Stimulated activated CD8-positive, alpha-beta memory T cell treated with anti-CD3 and anti-CD28 coated beads, Interleukin-12 subunit alpha, Interleukin-12 subunit beta, amount 100 ng/mL, for 1 hour (primary cell): ENCODE measurements around the gene FAU.

ENCODE experiments used
- DNase-seq: peaks from one replicate; pipeline ENCODE4 v3.0.0-alpha.2; 2020; ENCODE audit warnings: low read depth

Gene FAU

DNA sequence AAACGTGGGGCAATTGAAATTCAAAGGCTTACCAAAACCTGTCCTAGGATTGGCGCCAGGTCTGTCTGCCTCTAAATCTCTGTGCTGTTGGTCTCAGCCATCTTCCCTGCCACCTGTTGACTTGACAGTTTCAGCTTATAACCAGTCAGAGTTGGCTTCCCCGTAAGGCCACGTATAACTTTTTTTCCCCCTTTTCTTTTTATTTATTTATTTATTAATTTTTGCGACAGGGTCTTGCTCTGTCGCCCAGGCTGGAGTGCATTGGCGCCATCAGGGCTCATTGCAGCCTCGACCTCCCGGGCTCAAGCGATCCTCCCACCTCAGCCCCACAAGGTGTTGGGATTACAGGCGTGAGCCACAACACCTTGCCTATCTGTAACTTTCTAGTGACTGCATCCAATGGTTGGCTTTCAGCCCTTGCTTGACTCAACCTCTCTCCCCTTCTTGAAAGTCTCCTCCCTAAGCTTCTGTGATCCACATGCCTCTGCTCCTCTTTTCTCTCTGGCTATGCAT, 13.8 kb upstream of the FAU start:
- no peak for DNase-seq

DNA sequence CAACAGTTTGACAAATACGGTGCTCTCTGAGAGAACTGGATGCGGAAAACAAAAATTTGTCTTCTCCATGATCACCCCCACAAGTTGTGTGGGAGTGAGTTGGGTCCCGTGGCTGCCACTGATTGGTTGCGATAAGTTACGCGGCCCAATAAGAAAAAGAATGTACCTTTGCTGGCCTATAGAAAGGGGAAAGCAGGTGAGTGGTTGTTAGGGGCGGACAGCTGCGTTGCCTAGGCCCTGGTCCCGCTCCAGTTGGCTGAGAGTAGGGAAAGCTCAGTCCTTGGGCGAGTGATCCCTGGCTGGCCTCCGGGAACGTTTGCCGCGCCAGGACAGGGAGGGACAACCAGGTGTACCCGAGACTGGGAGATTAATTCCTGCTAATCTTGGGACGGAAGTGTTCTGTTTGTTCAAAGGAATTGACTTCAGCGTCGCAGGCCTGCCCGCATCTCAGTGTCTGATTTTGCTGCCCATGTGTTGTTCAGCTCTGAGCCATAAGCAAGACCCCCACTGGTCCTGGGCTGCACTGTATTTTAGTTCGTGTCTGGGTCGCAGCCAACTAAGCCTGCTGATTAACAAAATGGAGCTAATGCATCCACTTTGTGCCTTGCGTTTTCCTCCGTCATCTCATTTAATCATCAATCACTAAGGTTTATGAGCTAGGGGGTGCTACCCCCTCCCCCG, 13.2 kb upstream of the FAU start:
- DNase-seq: peak; percentile 70

DNA sequence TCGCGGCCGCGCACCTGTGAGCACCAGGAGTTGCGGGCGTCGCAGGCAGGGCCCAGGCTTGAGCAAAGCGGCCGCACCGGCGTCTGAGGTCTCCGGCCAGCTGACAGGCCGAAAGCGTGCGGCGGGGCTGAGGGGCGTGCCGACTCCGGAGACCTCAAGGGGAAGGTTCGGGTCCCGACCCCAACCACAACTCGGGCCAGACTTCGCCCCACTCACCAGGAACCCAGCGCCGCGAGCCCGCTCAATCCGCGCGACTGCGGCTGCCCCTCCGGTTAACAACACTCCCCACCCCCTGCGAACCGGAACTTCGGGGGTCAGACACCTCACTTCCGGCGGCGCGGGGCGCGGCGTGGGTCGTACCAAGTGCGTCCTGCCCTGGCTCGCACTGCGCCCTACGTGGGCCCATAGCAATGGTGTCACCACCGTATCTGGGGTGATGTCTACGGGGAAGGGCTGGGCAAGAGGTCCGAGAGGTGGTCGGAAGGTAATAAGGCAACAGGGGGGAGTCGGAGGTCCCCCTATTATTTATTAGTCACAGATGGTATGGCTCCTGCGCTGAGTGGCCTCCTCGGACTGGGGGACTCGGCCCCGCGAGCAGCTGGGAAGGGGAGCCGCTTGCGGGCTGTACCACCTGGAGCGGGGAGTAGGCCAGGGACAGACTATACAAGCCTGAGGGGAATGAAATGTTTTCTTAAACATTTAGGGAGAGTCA, 12.5 kb upstream of the FAU start, which contains the start of gene SYVN1:
Gene SYVN1, minus strand, starts transcription at position 280 of the 712 bp plus-strand sequence. CDS start 918 bp downstream, outside the sequence.
- DNase-seq: peak; percentile 88

DNA sequence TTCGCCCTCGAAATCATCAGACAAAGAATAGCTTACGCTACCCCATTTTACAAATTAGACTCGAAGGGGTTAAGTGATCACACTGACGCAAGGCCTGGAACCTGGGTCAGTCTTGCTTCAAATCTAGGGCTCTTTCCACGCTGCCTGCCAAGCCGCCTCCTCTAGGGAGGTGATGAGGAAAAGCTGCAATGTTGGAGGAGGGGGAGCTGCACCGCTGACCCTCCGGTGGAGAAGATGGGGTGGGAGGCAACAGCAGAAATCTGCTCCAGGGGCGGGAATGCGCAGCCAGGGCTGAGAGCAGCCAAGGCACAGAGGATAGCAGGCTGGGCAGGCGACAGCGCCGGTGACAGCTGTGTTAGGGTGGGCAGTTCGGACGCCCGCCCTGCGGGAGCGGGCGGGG, 11.8 kb upstream of the FAU start:
- no peak for DNase-seq

DNA sequence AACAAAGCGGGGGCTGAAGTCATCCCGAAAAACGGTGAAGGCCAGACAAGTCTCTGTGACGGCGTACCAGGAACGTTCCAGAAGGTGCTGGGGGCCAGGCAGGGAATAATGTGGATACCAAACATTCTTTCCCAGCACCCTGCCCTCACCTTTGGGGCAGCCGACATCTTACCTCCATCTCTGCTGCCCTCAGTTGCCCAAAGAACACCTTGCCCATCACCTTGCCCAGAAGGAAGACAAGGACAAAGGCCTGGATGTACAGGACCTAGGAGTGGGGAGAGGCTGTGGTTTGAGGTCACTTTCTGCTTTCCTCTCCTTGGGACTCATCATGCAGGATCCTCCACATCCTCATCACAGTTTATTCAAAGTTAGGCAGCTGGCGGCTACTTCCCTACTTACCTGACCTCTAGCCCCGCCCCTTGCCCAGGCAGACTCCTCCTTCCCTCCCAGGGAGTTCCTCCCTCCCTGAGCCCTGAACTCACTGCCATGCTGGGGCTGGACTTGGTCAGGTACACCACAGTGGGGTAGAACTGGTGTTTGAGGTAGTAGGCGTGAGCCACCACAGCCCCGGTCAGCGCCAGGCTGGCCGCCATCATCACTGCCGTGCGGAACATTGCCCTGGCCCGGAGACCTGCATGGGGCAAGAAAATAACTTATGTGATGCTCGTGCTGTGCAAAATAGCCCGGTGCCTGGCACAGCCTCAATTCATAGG, 11.2 kb upstream of the FAU start:
- no peak for DNase-seq

DNA sequence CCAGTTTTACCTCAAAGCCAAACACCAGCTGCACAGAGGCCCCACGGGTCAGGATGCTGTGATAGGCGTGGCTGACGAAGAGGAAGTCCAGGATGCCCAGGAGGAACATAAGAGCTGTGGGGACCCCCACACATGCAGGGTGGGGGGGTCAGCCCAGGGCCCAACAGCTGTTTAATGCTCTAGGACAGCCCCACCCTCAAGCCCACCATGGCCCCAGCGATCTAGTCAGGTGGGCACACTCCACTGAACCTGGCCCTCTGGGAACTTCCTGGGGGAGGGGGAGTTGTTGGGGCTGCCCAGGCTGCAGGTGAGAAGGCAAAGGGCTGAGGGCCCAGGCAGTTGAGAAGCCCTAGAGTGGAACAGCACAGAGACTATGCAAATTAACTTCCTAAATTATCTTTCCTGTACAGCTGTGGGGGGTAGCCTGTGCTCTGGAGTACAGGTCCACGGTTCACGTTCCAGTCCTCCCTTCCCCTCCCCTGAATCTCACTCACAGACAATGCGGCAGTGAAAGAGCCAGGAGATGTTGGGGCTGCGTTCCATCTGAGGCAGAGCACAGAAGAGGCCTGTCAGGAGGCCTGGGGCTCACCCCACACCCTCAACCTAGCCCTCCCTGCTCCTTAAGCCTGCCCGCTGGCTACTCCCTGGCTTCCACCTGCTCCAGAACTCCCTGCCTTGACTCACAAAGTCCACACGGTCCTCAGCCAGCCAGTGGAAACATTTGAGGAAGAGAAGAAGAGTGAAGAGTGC, 10.5 kb upstream of the FAU start:
- DNase-seq: no peak

DNA sequence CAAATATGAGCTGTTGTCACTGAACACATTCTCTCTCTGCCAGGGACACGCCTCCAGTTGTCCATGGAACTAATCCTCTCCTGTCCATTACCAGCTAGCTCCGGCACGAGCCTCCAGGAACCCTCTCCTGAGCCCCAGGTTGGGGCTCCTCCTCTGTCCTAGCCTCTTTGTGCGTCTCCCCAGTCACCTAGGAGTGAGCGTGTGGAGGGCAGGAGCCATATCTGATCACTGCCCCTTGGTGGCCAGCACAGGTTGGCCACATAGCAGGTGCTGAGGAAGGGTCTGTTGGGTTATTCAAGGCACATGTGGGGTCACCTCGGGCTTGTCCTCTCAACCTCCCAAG, 9.9 kb upstream of the FAU start:
- DNase-seq: no peak

DNA sequence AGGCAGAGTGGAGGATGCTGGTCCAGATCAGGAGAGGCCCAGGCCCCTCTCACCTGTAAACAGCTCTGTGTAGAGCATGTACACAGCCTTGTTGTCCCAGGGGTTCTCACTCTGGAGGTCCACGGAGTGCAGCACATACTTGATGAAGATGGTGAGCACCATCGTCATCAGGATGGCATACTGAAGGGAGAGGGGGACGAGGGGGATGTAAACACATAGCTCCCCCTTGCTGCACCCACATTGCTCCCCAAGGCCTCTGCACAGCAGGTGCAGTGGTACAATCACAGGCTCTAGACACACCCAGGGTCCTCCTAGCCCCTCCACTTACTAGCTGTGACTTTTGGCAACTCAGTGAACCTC, 9.5 kb upstream of the FAU start:
- DNase-seq: no peak

DNA sequence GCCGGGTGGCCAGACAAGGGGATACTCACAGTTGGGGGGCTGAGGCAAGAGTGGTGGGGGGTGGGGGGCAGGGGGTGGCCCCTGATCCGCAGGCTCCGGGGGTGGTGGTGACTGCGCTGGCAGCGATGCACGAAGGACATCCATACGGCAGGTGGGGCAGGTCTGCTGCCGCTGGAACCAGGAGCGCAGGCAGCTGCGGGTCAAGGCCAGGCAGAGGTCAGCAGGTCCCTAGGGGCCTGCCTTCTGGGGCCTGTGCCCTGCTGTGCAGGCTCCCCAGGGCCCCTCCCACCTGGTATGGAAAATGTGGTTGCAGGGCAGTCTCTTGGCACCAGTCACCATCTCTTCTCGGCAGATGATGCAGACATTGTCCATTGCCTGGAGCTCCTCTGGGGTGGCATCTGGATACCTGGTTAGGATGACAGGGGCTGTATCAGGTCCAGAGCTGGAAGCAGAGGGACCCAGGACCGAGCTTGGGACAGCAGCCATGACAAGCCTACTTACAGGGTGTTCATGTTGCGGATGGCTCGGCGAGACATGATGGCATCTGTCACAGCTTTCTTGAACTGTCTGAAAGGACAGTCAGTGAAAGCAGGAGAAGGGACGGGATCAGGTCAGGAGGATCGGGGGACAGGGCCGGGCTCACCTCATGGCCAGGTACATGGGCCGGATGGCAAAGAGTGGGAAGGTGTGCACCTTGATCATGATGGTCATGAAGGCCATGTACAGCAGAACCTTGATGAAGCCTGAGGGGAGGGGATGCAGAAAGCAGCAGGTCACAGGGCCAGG, 8.9 kb upstream of the FAU start:
- no peak for DNase-seq

DNA sequence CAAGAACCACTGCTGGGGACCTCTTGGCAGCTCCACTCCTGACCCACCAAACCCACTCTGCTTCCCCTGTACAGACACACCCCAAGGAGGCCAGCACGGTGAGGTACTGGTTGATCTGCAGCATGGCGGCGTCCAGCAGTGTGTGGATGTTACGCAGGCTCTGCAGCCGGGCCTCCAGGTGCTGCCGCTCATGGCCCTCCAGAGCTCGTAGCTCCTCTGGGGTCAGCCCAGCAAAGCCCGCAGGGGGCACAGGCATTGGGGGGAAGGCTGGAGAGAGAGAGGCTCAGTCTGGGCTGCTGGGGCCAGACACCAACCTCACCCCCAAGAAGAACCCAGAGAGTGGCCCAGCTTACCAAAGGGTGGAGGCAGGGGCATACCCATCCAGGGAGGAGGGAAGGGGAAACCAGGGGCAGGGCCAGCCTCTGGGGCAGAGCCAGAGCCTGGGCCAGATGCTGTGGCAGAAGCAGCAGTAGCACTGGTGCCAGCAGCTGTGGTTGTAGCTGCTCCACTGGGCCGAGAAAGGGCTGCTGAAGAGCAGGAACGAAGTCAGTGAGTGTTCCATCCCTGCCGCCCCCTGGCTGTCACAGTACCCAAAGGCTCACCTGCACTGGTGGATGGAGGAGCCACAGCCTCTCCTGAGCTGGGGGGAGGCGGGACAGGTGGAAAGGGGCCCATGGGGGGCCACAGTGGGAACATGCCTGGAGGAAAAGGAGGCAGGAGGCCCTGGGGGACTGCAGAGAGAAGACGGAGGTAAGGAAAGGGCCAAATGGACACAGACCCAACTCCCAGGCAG, 7.9 kb upstream of the FAU start:
- DNase-seq: no peak

DNA sequence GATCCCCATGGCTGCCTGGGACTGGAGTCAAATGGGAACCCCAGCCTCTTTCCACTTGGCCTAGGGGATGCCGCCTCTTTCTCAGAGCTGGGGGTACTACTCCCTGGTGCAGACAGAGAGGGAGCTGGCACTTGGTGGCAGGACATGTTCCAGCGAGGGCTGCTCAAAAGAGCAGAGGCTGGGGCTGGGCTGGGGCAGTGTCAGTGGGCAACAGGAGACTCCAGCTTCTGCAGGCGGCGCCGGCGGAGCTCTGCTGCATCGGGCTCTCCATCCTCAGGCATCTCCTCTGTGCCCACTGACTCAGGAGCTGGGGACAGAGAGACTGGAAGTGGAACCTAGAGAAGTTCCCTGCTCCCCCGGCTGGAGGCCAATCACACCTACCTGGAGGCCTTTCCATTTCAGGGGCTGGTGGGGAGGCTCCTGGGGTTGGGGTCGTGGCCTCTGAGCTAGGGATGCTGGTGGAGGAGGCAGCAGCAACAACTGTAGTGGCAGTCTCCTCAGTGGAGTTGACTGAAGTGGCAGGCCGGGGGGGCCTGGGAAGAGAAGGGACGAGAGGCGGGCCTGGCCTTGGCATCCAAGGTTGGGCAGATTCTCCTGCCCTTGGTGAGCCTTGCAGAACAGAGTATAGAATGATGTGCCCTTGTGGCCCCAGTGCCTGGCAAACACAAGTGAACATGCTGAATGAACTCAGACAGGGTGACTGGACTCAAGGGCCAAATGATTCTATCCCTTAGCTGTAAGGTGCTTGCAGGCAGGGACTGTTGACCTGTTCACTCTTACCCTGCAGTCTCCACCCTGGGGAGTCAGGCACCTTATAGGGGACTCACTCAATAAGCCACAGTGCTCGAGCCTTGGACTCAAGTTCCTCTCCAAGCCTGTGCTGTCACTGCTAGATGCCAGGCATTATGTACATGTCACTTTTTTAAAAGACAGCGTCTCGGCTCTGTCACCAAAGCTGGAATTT, 6.5 kb upstream of the FAU start:
- DNase-seq: no peak

DNA sequence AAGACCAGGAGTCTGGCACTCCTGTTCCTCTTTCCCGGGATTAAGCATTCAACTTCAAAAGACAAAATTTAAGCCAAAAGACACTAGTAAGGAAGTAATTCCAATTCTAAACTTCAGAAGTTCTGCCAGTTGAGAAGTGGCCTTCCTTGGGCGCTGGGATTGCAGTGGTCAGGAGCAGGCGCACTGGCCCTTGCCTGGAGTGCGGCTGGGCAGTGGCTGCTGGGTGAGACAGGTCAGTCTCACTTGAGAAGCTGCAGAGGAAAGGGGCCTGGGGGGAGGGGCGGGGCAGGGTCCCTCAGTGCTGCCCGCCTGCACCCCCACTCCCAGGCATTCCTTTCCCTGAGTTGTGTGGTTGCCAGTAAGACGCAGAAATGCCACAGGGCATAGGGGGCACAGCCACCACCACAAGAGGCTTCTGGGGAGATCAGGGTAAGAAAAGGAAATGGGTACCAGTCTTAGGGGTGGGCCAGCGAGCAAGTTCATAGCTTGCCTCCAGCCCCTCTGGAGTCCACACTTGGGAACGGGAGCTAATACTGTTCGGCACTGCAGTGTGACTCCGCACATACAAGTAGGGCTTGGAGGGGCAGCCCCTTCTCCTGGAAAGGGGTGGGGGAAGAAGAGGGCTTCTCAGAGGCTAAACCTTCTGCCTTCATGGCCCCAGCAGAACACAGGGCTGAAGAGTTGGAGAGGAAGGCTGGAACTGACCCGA, 5.7 kb upstream of the FAU start:
- no peak for DNase-seq

DNA sequence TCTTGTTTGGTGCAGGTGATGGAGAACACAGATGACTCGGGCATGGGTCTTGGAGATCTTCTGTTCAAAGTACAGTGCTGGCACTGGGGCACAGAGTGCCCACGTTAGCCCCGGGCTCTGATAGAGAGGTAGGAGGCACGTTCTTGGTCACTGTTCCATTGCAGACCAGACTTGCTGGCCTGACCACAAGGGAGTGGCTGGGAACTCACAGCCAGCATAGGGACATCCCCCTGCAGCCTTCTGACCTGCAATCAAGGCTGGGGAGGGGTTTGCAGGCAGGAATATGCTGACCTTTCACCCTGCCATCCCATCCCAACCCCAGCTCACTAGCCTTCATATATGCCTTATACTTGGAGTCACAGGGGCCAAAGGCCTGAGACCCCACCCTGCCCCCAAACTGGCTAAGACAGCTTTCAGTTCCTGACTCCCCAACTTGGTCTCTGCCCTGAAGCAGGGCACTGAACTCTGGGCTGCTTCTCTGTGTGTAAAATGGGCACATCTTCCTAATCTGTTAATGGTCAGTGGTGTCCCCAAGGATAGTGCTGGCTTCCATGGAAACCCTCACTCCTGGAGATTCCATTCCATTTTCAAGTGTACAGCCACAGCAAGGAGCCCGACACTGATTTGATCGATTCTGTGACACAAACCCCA, 4.8 kb upstream of the FAU start:
- no peak for DNase-seq

DNA sequence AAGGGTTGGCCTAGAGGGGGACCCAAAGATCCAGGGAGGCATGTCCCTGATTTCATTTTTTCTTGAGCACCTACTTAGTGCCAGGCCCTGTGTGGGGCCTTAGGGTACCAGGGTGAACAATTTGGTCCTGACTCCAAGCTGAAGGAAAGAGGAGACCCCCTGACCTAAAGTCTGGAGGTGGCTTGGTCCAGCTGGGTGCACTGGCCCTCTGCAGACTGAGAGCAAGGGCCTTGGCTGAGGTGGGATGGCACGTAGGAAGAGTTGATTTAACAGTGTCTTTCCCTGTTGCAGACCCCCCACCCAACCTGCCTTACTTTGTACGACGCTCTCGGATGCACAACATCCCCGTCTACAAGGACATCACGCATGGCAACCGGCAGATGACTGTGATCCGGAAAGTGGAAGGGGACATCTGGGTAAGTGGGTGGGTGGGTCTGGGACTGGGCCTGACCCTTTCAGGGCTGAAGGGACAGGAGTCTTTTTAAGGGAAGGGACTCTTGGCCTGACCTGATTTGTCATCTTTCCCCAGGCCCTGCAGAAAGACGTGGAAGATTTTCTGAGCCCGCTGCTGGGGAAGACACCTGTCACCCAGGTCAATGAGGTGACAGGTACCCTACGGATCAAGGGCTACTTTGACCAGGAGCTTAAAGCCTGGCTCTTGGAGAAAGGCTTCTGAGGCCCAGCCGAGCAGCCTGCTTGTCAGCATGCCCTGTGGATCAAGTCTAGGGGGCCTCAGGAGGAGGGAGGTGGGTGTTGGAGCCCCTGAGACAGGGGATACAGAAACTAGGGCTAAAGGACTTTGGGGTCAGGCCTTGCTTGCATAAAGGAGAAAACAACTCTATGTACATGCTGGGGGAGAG, 3.5 kb upstream of the FAU start:
- no peak for DNase-seq

DNA sequence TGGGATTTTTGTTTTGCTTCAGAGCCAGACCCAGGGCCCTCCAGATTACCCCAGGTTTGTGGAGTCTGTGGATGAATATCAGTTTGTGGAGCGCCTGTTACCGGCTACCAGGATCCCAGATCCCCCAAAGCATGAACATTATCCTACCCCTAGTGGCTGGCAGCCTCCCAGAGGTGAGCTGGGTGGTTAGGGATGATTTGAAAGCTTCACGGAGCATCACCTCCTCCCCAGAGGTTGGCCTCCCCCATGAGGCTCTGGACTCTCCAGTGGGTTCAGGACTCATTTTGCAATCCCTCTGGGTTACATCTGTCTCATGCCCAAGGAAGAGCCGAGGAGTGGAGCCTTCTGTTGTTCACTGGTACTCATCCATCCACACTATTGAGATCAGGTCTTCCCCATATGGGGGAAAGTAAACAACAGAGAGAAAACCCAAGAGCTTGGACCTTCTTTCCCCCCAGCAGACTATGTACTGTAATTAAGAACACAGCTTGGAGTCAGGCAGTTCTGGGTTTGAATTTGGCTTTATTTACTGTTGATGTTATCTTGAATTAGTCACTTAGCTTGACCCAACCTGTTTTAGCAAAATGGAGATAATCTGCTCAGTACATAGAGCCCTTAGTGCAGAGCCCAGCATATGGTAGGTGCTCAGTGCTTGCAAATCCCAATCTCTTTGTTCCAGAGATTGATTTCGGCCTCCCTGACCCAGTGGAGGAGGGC, 2.7 kb upstream of the FAU start:
- DNase-seq: no peak

DNA sequence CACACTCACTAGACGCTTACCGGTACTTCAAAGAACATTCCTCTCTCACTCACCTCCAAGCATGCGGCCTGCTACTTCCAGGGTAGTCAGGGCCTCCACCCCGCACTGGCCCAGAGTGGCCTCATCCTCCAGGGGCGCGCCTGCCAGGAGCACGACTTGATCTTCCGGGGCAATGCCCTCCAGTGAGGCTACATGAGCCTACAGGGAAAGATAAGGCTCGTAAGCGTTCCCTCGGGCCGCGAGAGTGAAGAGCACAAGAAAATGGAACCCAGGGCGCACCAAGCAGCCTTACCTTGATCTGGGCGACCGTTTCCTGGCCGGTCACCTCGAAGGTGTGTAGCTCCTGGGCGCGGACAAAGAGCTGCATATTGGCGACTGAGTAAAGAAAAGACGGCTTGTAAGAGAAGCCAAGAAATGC, 478 bp downstream of the FAU start:
- no peak for DNase-seq

DNA sequence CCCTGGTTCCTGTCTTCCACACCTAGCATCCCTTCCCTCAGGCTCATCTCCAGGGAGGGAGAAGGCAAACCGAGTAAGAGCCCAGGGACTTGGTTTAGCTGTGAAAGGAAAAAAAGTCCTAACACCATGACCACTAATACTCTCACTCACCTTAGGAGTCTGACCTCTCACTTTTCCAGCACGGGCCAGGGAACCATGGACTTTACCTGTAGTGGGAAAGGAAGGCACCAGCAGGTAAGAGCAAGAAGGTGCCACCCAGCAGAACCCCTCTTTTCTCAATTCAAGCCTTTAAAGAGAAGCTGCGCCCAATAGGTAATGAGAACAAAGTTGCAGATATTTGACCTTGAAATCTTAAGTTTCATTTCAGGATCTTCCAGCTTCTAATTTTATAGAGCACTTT, 1.1 kb downstream of the FAU start:
- DNase-seq: no peak
